SU-DHL-6 (cell line): ENCODE data around the gene AATF.

ENCODE experiments used
- EZH2phosphoT487 ChIP-seq: fragments of 200-600 bp; sonication (generic), shearing (Covaris generic); conservative IDR thresholded peaks from 2 replicates; pipeline ENCODE4 v1.6.1; 2018; ENCODE audit warnings: mild to moderate bottlenecking, antibody characterized with exemption, low read length, moderate library complexity, mixed read lengths
- TF ChIP-seq, protein P1 (sequence below): fragments of 200-600 bp; sonication (generic); IDR thresholded peaks from one replicate; pipeline ENCODE4 v1.5.1; 2017; ENCODE audit warnings: antibody characterized with exemption, mild to moderate bottlenecking, low read length, moderate library complexity; ENCODE audit not compliant: insufficient read depth, poor library complexity, severe bottlenecking

GRCh38 chr17:36942019-36942599 lies 6.6 kb upstream of the AATF start:
- TF ChIP-seq, protein P1, sequence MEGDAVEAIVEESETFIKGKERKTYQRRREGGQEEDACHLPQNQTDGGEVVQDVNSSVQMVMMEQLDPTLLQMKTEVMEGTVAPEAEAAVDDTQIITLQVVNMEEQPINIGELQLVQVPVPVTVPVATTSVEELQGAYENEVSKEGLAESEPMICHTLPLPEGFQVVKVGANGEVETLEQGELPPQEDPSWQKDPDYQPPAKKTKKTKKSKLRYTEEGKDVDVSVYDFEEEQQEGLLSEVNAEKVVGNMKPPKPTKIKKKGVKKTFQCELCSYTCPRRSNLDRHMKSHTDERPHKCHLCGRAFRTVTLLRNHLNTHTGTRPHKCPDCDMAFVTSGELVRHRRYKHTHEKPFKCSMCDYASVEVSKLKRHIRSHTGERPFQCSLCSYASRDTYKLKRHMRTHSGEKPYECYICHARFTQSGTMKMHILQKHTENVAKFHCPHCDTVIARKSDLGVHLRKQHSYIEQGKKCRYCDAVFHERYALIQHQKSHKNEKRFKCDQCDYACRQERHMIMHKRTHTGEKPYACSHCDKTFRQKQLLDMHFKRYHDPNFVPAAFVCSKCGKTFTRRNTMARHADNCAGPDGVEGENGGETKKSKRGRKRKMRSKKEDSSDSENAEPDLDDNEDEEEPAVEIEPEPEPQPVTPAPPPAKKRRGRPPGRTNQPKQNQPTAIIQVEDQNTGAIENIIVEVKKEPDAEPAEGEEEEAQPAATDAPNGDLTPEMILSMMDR = no peak
- no peak for TF ChIP-seq EZH2phosphoT487
